Lower leg skin (tissue), 3 donors: ENCODE measurements around the gene SPINK4.

Source experiments
- CTCF ChIP-seq, 3 donors: fragments of 450-650 bp; IDR thresholded peaks; one replicate each; pipeline ENCODE4 v1.5.1; 2016; ENCODE audit warnings: antibody characterized with exemption in 3 of 3, mild to moderate bottlenecking in 3 of 3, moderate library complexity in 2 of 3
- POLR2A ChIP-seq, 2 donors: fragments of 450-650 bp; IDR thresholded peaks; one replicate each; pipeline ENCODE4 v1.6.1; 2016 to 2017; ENCODE audit warnings: antibody characterized with exemption in 2 of 2, mild to moderate bottlenecking in 1 of 2, moderate library complexity in 1 of 2

GRCh38 chr9:33294670-33295432, 54.9 kb downstream of the SPINK4 start:
- TF ChIP-seq CTCF (IDR thresholded peaks at IDR 0.05) (no peak), POLR2A (IDR thresholded peaks at IDR 0.05) (no peak)
